ENCODE results near the gene ACER3. TPM values are rescaled to one million over a fixed set of nuclear protein-coding genes. Genes with fewer than 3 reads are reported as not detected.
"Not testable (repeated sequence)": the region's sequence is repeated elsewhere in the genome, so short reads cannot be mapped to it uniquely, and the experiment has no call there.

Gene ACER3
- 10 to 100 TPM; 10.4 to 13.2 TPM for total RNA-seq

DNA sequence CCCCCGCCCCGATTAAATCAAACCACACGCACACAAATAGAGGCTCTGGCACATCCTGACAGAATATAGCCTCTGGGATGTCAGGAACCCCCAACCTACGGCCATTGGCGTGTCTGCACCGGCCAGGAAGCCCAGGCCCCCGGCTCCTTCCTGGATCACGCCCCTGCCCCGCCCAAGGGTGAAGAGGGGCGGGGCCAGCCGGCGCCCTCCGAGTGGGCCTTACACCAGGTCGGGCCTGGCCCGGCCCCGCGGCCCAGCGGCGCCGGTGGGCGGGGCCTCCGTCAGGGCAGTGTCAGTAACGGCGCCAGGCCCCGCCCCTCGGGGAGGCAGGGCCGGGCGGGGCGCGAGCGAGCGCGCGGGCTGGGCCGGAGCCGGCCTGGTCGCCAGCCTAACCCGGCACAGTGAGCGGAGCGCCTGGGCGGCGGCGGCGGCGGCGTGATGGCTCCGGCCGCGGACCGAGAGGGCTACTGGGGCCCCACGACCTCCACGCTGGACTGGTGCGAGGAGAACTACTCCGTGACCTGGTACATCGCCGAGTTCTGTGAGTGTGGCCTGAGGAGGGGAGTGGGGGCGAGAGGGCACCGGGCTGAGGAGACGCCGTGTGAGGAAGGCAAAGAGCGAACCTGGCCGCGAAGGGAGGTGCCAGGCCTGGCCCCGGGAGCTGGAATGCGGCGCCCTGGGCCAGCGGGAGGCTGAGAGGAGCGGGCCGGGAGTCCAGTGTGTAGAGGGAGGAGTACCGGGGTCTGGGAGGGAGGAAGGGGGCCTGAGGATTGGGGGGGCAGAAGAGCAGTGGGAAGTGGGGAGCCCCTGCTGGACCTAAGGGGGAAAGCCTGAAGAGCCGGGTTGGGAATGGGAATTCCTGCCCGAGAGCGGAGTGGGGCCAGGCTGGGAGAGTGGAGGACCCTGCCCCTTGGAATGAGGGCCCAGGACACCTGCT lies at the start of gene ACER3:
TSS of gene ACER3 (plus strand) at position 380 of the 937 bp plus-strand sequence. CDS start at position 439, 59 bp downstream.
- ATAC-seq (ENCODE audit: low read depth) (peak; percentile 98), DNase-seq (peak; percentile 96)
- Mint-ChIP-seq H3K9me3 (no peaks in the 10 kb centered on the region), H3K36me3 (peaks cover 9% of the 10 kb centered on the region), H3K4me3 (peak within 1 kb of the TSS; percentile 91), H3K4me1 (peaks cover 24% of the 10 kb centered on the region), H3K27me3 (no peaks in the 10 kb centered on the region), H3K27ac (peak within 1 kb of the TSS; percentile 85)
- POLR2A ChIA-PET: interaction anchor here (0.5 kb wide), 1 partner anchor 163 kb away, joined by 3 read pairs; no protein-coding TSS in a partner anchor

DNA sequence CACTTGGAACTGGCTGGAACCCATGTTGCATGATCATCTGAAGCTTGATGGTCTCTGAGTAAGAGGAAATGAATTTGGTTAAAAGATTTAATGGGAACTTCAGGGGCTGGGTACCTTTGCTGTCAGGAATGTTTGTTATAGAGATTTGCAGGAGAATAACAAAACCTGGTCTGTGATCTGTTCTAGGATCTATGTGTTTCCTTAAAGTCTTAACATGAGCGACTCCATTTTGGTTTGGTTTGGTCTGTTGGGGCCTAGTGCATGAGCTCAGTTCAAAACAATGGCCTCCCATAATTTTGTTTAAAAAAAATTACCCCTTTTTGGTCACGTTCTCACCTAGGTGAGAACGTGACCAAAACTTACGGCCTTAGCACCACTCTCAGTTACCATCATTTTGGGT lies 49.5 kb upstream of the ACER3 start:
- Mint-ChIP-seq H3K4me1 (peaks cover 12% of the 10 kb centered on the region), H3K27ac (no peak overlapping the region), H3K27me3 (peaks cover 8% of the 10 kb centered on the region), H3K36me3 (peaks cover 5% of the 10 kb centered on the region), H3K9me3 (peaks cover 11% of the 10 kb centered on the region), H3K4me3 (no peak overlapping the region)
- DNase-seq (no peak), ATAC-seq (ENCODE audit: low read depth) (no peak)
- POLR2A ChIA-PET: no interaction called here

DNA sequence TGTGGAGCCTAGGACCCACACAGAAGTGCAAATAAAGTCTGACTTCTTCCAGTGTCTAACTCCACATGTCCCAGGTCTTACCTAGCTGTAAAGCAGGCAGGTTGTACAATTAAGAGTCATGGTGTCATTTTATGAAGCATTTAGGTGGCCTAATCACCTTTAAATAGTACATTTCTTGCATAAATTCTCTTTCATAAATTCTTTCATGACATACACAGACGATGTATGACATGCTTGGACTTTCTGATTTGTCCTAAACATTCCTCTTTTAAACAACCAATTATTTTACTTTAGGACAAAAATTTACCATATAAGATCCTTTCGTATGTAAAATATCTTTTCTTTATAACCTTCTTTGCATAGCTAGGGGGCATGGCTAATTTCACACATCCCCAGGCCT lies 46.3 kb upstream of the ACER3 start:
- no peak for DNase-seq
- no peak overlapping the region for H3K27ac Mint-ChIP-seq
- H3K4me1 Mint-ChIP-seq: peaks cover 4% of the 10 kb centered on the region
- no peak for ATAC-seq (ENCODE audit: low read depth)
- H3K27me3 Mint-ChIP-seq: peaks cover 6% of the 10 kb centered on the region
- H3K9me3 Mint-ChIP-seq: peaks cover 11% of the 10 kb centered on the region
- POLR2A ChIA-PET: no interaction called here
- peaks cover 5% of the 10 kb centered on the region for H3K36me3 Mint-ChIP-seq
- H3K4me3 Mint-ChIP-seq: no peak overlapping the region

DNA sequence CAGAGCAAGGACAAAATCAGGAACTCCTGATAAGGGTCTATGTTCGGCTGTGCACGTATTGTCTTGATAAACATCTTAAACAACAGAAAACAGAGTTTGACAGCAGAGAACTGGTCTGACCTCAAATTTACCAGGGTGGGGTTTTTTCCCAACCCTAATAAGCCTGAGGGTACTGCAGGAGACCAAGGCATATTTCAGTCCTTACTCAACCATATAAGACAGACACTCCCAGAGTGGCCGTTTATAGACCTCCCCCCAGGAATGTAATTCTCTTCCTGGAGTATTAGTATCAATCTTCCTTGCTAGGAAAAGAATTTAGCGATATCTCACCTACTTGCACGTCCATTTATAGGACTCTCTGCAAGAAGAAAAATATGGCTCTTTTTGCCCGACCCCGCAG lies 45.0 kb upstream of the ACER3 start:
- DNase-seq; ATAC-seq (ENCODE audit: low read depth); H3K4me1 Mint-ChIP-seq; H3K27ac Mint-ChIP-seq; H3K4me3 Mint-ChIP-seq; H3K27me3 Mint-ChIP-seq; H3K9me3 Mint-ChIP-seq; H3K36me3 Mint-ChIP-seq; POLR2A ChIA-PET: not testable (repeated sequence)

DNA sequence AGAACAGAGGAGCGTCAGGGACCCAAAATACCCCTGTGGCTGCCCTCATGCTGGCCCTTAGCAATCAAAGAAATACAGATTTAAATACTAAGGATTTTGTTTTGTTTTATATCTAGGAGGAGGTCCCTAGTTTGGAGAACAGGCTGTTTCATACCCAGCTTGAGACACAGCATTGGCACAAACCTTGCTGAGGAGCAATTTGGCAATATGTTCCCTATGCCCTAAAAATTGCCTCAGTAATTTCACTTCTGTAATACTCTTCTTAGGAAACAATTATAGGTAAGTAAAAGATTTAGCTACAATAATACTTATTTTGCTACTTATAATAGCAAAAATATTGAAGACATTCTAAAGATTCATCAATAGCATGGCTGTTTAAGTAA lies 40.5 kb upstream of the ACER3 start:
- H3K27ac Mint-ChIP-seq: no peak overlapping the region
- peaks cover 13% of the 10 kb centered on the region for H3K27me3 Mint-ChIP-seq
- H3K36me3 Mint-ChIP-seq: peaks cover 4% of the 10 kb centered on the region
- peaks cover 16% of the 10 kb centered on the region for H3K4me1 Mint-ChIP-seq
- H3K4me3 Mint-ChIP-seq: no peak overlapping the region
- peaks cover 14% of the 10 kb centered on the region for H3K9me3 Mint-ChIP-seq
- DNase-seq (no peak), ATAC-seq (ENCODE audit: low read depth) (no peak)
- POLR2A ChIA-PET: no interaction called here

DNA sequence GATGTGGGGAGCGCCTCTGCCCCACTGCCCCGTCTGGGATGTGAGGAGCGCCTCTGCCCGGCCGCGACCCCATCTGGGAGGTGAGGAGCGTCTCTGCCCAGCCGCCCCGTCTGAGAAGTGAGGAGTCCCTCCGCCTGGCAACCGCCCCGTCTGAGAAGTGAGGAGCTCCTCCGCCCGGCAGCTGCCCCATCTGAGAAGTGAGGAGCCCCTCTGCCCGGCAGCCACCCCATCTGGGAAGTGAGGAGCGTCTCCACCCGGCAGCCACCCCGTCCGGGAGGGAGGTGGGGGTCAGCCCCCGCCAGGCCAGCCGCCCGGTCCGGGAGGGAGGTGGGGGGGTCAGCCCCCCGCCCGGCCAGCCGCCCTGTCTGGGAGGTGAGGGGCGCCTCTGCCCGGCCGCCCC lies 39.3 kb upstream of the ACER3 start:
- Mint-ChIP-seq H3K27me3 (peaks cover 11% of the 10 kb centered on the region), H3K4me1 (peaks cover 26% of the 10 kb centered on the region)
- H3K27ac Mint-ChIP-seq; H3K4me3 Mint-ChIP-seq; POLR2A ChIA-PET; DNase-seq; H3K36me3 Mint-ChIP-seq; H3K9me3 Mint-ChIP-seq; ATAC-seq (ENCODE audit: low read depth): not testable (repeated sequence)

DNA sequence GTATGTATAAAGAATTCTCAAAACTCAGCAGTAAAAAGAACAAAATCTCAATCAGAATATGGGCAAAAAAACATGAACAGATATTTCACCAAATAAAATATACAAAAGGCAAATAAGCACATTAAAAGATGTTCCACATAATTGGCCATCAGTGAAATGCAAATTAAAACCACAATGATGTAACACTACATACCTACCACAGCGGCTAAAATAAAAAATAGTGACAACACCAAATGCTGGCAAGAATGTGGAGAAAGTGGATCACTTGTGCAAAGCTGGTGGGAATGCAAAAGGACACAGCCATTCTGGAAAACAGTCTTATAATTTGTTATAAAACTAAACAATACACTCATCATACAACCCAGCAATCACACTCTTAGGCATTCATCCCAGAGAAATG lies 38.3 kb upstream of the ACER3 start:
- Mint-ChIP-seq H3K9me3 (peaks cover 11% of the 10 kb centered on the region), H3K4me3 (no peak overlapping the region), H3K27ac (no peak overlapping the region), H3K27me3 (peaks cover 7% of the 10 kb centered on the region), H3K36me3 (peaks cover 7% of the 10 kb centered on the region), H3K4me1 (peaks cover 26% of the 10 kb centered on the region)
- DNase-seq: no peak
- POLR2A ChIA-PET: interaction anchor here (0.6 kb wide), 1 partner anchor 398 kb away, joined by 3 read pairs; no protein-coding TSS in a partner anchor
- no peak for ATAC-seq (ENCODE audit: low read depth)

DNA sequence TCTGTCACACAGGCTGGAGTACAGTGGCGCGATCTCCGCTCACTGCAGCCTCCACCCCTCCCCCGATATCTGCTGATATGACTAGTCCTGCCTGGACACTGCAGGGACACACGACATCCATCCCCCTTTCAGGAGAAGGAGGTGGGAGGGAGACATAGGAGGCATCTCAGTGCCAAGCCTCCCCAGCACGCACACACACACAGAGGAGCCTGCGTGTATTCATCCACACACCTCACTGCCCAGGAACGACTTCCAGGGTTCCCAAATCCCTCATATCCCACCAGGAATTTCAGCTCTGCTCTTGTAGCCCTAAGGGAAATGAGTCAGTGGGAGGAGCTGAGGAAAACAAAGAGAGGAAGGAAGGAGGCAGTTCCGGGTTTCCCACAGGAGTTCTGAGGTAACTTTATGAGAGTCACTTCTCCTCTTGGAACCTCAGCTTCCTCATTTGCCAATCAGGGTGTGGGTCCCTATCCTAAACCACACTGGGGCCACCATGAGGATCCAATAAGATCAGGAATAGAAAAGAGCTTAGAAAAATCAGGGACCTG lies 37.2 kb upstream of the ACER3 start:
- no peak for DNase-seq
- Mint-ChIP-seq H3K9me3 (peaks cover 11% of the 10 kb centered on the region), H3K4me3 (no peak overlapping the region), H3K27ac (no peak overlapping the region), H3K36me3 (peaks cover 7% of the 10 kb centered on the region), H3K27me3 (peaks cover 7% of the 10 kb centered on the region), H3K4me1 (peaks cover 26% of the 10 kb centered on the region)
- no peak for ATAC-seq (ENCODE audit: low read depth)
- POLR2A ChIA-PET: no interaction called here

DNA sequence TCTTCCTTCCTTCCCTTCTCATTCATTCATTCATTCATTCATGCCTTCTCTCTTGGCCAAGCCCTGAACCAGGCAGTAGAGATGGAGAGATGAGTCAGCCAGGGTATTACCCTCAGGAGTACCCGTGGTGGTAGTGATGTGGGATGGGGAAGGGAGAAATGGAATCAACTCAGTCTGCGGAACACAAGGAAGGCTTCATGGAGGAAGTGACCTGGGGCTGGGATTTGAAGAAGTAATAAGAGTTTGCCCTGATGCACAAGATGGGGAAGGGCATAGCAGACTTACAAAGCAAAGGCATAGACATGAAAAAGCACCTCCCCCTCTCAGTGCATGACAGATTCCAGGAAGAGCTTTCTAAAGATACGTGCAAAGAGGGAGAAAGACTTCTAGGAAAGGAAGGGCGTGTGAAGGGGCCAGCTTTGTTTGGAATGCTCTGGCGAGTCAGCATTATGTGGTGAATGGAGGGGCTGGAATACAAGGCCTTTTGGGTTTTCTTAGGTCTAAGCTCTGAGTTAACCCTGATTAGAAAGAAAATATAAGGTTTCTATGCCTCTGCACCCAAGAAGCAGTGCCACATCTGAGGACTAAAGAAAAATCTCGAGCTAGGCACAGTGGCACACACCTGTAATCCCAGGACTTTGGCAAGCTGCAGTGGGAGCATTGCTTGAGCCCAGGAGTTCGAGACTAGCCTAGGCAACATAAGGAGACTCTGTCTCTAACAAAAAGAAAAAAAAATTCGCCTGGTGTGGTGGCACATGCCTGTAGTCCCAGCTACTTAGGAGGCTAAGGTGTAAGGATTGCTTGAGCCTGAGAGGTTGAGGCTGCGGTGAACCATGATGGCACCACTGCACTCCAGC lies 36.4 kb upstream of the ACER3 start:
- peaks cover 7% of the 10 kb centered on the region for H3K36me3 Mint-ChIP-seq
- H3K4me3 Mint-ChIP-seq: peak overlapping the region; percentile 30
- peak; percentile 26 for ATAC-seq (ENCODE audit: low read depth)
- peaks cover 11% of the 10 kb centered on the region for H3K9me3 Mint-ChIP-seq
- POLR2A ChIA-PET: no interaction called here
- H3K4me1 Mint-ChIP-seq: peaks cover 26% of the 10 kb centered on the region
- H3K27me3 Mint-ChIP-seq: peaks cover 7% of the 10 kb centered on the region
- H3K27ac Mint-ChIP-seq: peak overlapping the region; percentile 41
- DNase-seq: no peak

DNA sequence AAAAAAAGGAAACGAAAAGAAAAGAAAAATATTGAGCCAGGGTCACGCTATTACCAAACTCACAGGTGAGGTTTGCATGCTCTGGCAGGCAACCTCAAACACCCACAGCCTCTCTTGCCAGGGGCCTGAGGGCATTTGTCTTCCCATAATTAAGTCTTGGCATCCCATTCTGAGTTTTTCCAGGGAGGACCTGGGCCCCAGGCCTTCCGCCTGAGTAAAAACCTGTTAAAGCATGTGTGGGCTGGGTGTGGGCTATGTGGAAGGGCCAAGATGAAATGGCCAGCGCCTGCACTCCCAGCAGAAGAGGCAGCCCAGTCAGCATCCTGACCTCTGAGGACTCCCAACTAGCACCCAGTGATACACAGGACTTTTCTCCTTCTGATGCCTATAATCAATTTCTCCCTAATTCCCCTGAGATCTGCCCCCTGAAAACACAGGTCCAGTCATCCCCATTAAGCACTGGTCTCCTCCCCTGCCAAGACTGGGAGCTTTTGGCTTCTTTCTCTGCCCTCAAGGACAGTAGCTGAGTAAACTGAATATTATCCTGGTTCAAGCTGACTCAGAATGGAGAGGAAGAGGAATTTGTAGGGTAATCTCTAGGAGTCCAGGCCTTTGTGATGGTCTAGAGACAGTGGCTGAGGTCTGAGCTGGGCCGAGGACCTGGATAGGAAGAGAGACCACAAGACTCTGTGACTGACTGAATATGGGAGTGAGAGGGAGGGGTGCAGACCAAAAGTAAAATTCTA lies 35.6 kb upstream of the ACER3 start:
- DNase-seq (no peak), ATAC-seq (ENCODE audit: low read depth) (no peak)
- peaks cover 26% of the 10 kb centered on the region for H3K4me1 Mint-ChIP-seq
- peaks cover 7% of the 10 kb centered on the region for H3K36me3 Mint-ChIP-seq
- H3K27ac Mint-ChIP-seq: peak overlapping the region; percentile 40
- H3K9me3 Mint-ChIP-seq: peaks cover 11% of the 10 kb centered on the region
- POLR2A ChIA-PET: interaction anchor here (0.6 kb wide), 1 partner anchor 271 kb away, joined by 3 read pairs; no protein-coding TSS in a partner anchor
- peaks cover 12% of the 10 kb centered on the region for H3K27me3 Mint-ChIP-seq
- H3K4me3 Mint-ChIP-seq: peak overlapping the region; percentile 11

DNA sequence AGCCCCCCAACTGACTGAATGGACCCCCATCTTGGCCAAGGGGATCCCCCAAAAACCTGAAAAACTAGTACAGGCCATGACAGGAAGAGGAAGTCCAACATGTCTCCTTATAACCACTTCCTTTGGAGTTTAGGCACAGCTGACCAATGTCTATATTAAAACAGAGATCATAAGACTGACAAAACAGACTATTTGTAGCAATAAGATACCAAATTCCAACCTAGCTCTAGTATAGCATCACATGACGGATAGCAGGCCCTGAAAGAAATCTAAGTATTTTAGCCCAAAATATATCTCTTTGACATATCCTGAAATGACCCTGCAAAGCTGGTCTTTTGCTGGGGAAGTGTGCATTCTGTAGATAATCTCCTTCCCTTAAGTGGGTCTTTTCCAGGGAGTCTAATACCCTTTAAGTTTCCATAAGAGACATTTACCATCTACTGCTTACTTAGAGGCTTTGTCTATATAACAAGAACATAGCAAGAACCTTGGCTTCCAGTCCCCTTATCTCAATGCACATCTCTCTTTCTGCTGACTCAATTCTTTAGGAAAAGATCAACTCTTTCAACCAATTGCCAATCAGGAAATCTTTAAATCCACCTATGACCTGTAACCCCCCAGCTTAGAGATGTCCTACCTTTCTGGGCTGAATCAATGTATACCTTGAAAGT lies 34.9 kb upstream of the ACER3 start:
- DNase-seq: no peak
- H3K27ac Mint-ChIP-seq: peak overlapping the region; percentile 40
- POLR2A ChIA-PET: interaction anchor here (0.6 kb wide), 1 partner anchor 272 kb away, joined by 3 read pairs; no protein-coding TSS in a partner anchor
- H3K27me3 Mint-ChIP-seq: peaks cover 12% of the 10 kb centered on the region
- H3K4me1 Mint-ChIP-seq: peaks cover 26% of the 10 kb centered on the region
- no peak for ATAC-seq (ENCODE audit: low read depth)
- peaks cover 7% of the 10 kb centered on the region for H3K36me3 Mint-ChIP-seq
- H3K9me3 Mint-ChIP-seq: peaks cover 11% of the 10 kb centered on the region
- peak overlapping the region; percentile 11 for H3K4me3 Mint-ChIP-seq

DNA sequence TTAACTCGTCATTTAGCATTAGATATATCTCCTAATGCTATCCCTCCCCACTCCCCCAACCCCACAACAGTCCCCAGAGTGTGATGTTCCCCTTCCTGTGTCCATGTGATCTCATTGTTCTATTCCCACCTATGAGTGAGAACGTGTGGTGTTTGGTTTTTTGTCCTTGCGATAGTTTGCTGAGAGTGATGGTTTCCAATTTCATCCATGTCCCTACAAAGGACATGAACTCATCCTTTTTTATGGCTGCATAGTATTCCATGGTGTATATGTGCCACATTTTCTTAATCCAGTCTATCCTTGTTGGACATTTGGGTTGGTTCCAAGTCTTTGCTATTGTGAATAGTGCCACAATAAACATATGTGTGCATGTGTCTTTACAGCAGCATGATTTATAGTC lies 34.2 kb upstream of the ACER3 start:
- DNase-seq; H3K36me3 Mint-ChIP-seq; H3K4me3 Mint-ChIP-seq; POLR2A ChIA-PET; ATAC-seq (ENCODE audit: low read depth); H3K27ac Mint-ChIP-seq: not testable (repeated sequence)
- peaks cover 17% of the 10 kb centered on the region for H3K27me3 Mint-ChIP-seq
- peaks cover 11% of the 10 kb centered on the region for H3K9me3 Mint-ChIP-seq
- peaks cover 26% of the 10 kb centered on the region for H3K4me1 Mint-ChIP-seq

Measured in activated naive CD8-positive, alpha-beta T cell treated with anti-CD3 and anti-CD28 coated beads, Interleukin-2, amount 10 ng/mL, durations not matched to agents 7 days and 5 days (primary cell).